Left ventricle myocardium inferior (tissue), 1 donor: ENCODE results near the gene VPS37B. TPM values are rescaled to one million over a fixed set of nuclear protein-coding genes. Genes with fewer than 3 reads are reported as not detected.

Experiments
- DNase-seq: peaks from one replicate; pipeline ENCODE4 v3.0.0-alpha.2; 2020
- H3K27ac ChIP-seq: fragments of 200-600 bp; replicated peaks from 2 replicates; pipeline ENCODE4 v1.8.0; 2021
- H3K27me3 ChIP-seq: fragments of 200-600 bp; 2 replicates; pipeline ENCODE4 v1.8.0; 2021; ENCODE audit warnings: low read depth
- H3K36me3 ChIP-seq: fragments of 200-600 bp; 2 replicates; pipeline ENCODE4 v1.8.0; 2021
- H3K4me1 ChIP-seq: fragments of 200-600 bp; 2 replicates; pipeline ENCODE4 v1.8.0; 2021
- H3K4me3 ChIP-seq: fragments of 200-600 bp; 2 replicates; pipeline ENCODE4 v1.8.0; 2021; ENCODE audit warnings: mild to moderate bottlenecking, moderate library complexity
- H3K9me3 ChIP-seq: fragments of 200-600 bp; replicated peaks from 2 replicates; pipeline ENCODE4 v1.8.0; 2021
- CTCF ChIP-seq: fragments of 200-600 bp; IDR thresholded peaks from 2 replicates; pipeline ENCODE4 v1.8.0; 2021; ENCODE audit warnings: antibody characterized with exemption, mild to moderate bottlenecking, borderline replicate concordance
- intact Hi-C: fragments of 100-400 bp; cut with micrococcal nuclease; formaldehyde crosslinking; loops from one replicate; pipeline ENCODE4 v1.11.0; 2022
- total RNA-seq: library from RNA; stranded (reverse); fragmentation: NEBNext Ultra II Directional; extraction: Animal tissue kit (Norgen Biotek cat#: 25700); gene quantifications from one replicate; pipeline ENCODE4 v1.2.1, GENCODE V29; 2021
- donor health status: DM: no; HTN: yes; CAD: no; lungs with severe emphysema.

Gene VPS37B
- total RNA-seq, 1 donor from 2014 or later: 13.3 TPM

- H3K9me3 ChIP-seq: no peaks in the 10 kb centered on the region
- no peak for DNase-seq
- H3K27ac ChIP-seq: no peak overlapping the region
- no peaks in the 10 kb centered on the region for H3K27me3 ChIP-seq
- TF ChIP-seq CTCF: no peak
- intact Hi-C loops: no loop called here
- no peaks in the 10 kb centered on the region for H3K36me3 ChIP-seq
- H3K4me3 ChIP-seq: no peak overlapping the region
- H3K4me1 ChIP-seq: peaks cover 70% of the 10 kb centered on the region
These were observed 57.1 kb downstream of the VPS37B start for GRCh38 chr12:122838841-122839240.

- Histone ChIP-seq H3K9me3 (no peaks in the 10 kb centered on the region), H3K36me3 (no peaks in the 10 kb centered on the region), H3K27me3 (no peaks in the 10 kb centered on the region), H3K4me1 (peaks cover 57% of the 10 kb centered on the region), H3K4me3 (peak overlapping the region; percentile 83), H3K27ac (no peak overlapping the region)
- no peak for DNase-seq
- intact Hi-C loops: no loop called here
- no peak for TF ChIP-seq CTCF
These were observed 58.3 kb downstream of the VPS37B start for GRCh38 chr12:122837306-122838265.

- intact Hi-C loops: no loop called here
- no peaks in the 10 kb centered on the region for H3K36me3 ChIP-seq
- H3K4me3 ChIP-seq: peak overlapping the region; percentile 83
- peaks cover 46% of the 10 kb centered on the region for H3K4me1 ChIP-seq
- no peaks in the 10 kb centered on the region for H3K9me3 ChIP-seq
- no peaks in the 10 kb centered on the region for H3K27me3 ChIP-seq
- no peak for DNase-seq
- no peak for TF ChIP-seq CTCF
- H3K27ac ChIP-seq: peak overlapping the region; percentile 86
These were observed 59.6 kb downstream of the VPS37B start for GRCh38 chr12:122836027-122836921.

- no peak for TF ChIP-seq CTCF
- H3K9me3 ChIP-seq: no peaks in the 10 kb centered on the region
- H3K27me3 ChIP-seq: no peaks in the 10 kb centered on the region
- H3K36me3 ChIP-seq: no peaks in the 10 kb centered on the region
- intact Hi-C loops: no loop called here
- peak overlapping the region; percentile 83 for H3K4me3 ChIP-seq
- peak overlapping the region; percentile 86 for H3K27ac ChIP-seq
- H3K4me1 ChIP-seq: peaks cover 40% of the 10 kb centered on the region
- DNase-seq: no peak
These were observed 60.2 kb downstream of the VPS37B start for GRCh38 chr12:122835750-122836026.

GRCh38 chr12:122834921-122835749 is 60.8 kb downstream of the VPS37B start, which contains the start of gene HIP1R:
Gene HIP1R, plus strand, starts transcription at chr12:122835457. Its CDS starts 94 bp downstream, at chr12:122835551.
- TF ChIP-seq CTCF: no peak

More at GRCh38 chr12:122834921-122835749, 60.8 kb downstream of the VPS37B start, which contains the start of gene HIP1R:
- Histone ChIP-seq H3K9me3 (no peaks in the 10 kb centered on the region), H3K27me3 (no peaks in the 10 kb centered on the region), H3K4me3 (peak within 1 kb of the TSS; percentile 83), H3K36me3 (no peaks in the 10 kb centered on the region), H3K27ac (peak within 1 kb of the TSS; percentile 86), H3K4me1 (peaks cover 34% of the 10 kb centered on the region)
- intact Hi-C loops: no loop called here
- no peak for DNase-seq
